Neural progenitor cell (in vitro differentiated cells): ENCODE data around the gene RBM19. TPM values are rescaled to one million over a fixed set of nuclear protein-coding genes. Genes with fewer than 3 reads are reported as not detected.

ENCODE experiments used
- DNase-seq: peaks from one replicate; pipeline ENCODE4 v3.0.0-alpha.2; 2016; ENCODE audit warnings: low spot score
- H2AFZ ChIP-seq: fragments of 200-600 bp; sonication (generic); replicated peaks from 2 replicates; pipeline ENCODE4 v1.6.1; 2016; ENCODE audit warnings: antibody characterized with exemption
- H3F3A ChIP-seq: fragments of 200-600 bp; sonication (generic); 2 replicates; pipeline ENCODE4 v1.6.1; 2016; ENCODE audit warnings: antibody characterized with exemption, low read depth
- H3K27ac ChIP-seq: fragments of 200-600 bp; sonication (generic); 2 replicates; pipeline ENCODE4 v1.5.1; 2016; ENCODE audit warnings: mild to moderate bottlenecking
- H3K27me3 ChIP-seq: fragments of 200-600 bp; sonication (generic); 2 replicates; pipeline ENCODE4 v1.6.1; 2016; ENCODE audit warnings: mild to moderate bottlenecking, moderate library complexity
- H3K36me3 ChIP-seq: fragments of 200-600 bp; sonication (generic); 2 replicates; pipeline ENCODE4 v1.5.1; 2016
- H3K4me1 ChIP-seq: fragments of 200-600 bp; sonication (generic); 2 replicates; pipeline ENCODE4 v1.6.1; 2016; ENCODE audit warnings: mixed run types
- H3K4me2 ChIP-seq: fragments of 200-600 bp; sonication (generic); 2 replicates; pipeline ENCODE4 v1.6.1; 2016
- H3K4me3 ChIP-seq: fragments of 200-600 bp; sonication (generic); 2 replicates; pipeline ENCODE4 v1.5.1; 2016
- H3K79me2 ChIP-seq: fragments of 200-600 bp; sonication (generic); 2 replicates; pipeline ENCODE4 v1.6.1; 2016; ENCODE audit warnings: low read depth
- H3K9ac ChIP-seq: fragments of 200-600 bp; sonication (generic); 2 replicates; pipeline ENCODE4 v1.6.1; 2016
- H3K9me3 ChIP-seq: fragments of 200-600 bp; sonication (generic); 2 replicates; pipeline ENCODE4 v1.5.1; 2016; ENCODE audit warnings: low read depth
- H4K20me1 ChIP-seq: fragments of 200-600 bp; sonication (generic); 2 replicates; pipeline ENCODE4 v1.6.1; 2016; ENCODE audit warnings: low read depth
- H3K27ac Mint-ChIP-seq: 3 replicates; pipeline ENCODE4 v1.8.0; 2021; ENCODE audit warnings: mixed read lengths
- H3K27me3 Mint-ChIP-seq: 2 replicates; pipeline ENCODE4 v1.8.0; 2022; ENCODE audit warnings: low read depth, mild to moderate bottlenecking, inconsistent platforms, moderate library complexity, mixed read lengths; ENCODE audit not compliant: insufficient read depth
- H3K36me3 Mint-ChIP-seq: 3 replicates; pipeline ENCODE4 v1.8.0; 2021; ENCODE audit warnings: mixed read lengths
- H3K4me1 Mint-ChIP-seq: 3 replicates; pipeline ENCODE4 v1.8.0; 2021; ENCODE audit warnings: mixed read lengths
- H3K4me3 Mint-ChIP-seq: 3 replicates; pipeline ENCODE4 v1.8.0; 2021; ENCODE audit warnings: mild to moderate bottlenecking, moderate library complexity, mixed read lengths
- H3K9me3 Mint-ChIP-seq: 3 replicates; pipeline ENCODE4 v1.8.0; 2020; ENCODE audit warnings: mixed read lengths
- CTCF ChIP-seq: fragments of 200-600 bp; sonication (generic); IDR thresholded peaks from 2 replicates; pipeline ENCODE4 v1.5.1; 2017; ENCODE audit warnings: antibody characterized with exemption, mild to moderate bottlenecking
- EZH2 ChIP-seq: fragments of 200-600 bp; sonication (generic); IDR thresholded peaks from 2 replicates; pipeline ENCODE4 v1.6.1; 2017; ENCODE audit warnings: antibody characterized with exemption, mild to moderate bottlenecking, moderate library complexity
- EZH2phosphoT487 ChIP-seq: fragments of 200-600 bp; sonication (generic); IDR thresholded peaks from 2 replicates; pipeline ENCODE4 v1.6.1; 2017; ENCODE audit warnings: antibody characterized with exemption
- total RNA-seq: library from RNA; depleted of rRNA; stranded (reverse); fragments of >200 nt; gene quantifications from 2 replicates; pipeline ENCODE4 v1.2.3, GENCODE V29; 2015; ENCODE audit warnings: low replicate concordance

The RBM19 gene
- total RNA-seq, 1 donor from 2014 or later: 23.5 TPM

GRCh38 chr12:113855998-113856397 is 110.1 kb downstream of the RBM19 start:
- no peaks in the 10 kb centered on the region for H3K27me3 ChIP-seq
- peaks cover 64% of the 10 kb centered on the region for H3K4me1 Mint-ChIP-seq
- H3K36me3 ChIP-seq: no peaks in the 10 kb centered on the region
- H3K4me1 ChIP-seq: peaks cover 30% of the 10 kb centered on the region
- peaks cover 5% of the 10 kb centered on the region for H3K27me3 Mint-ChIP-seq
- no peak overlapping the region for H2AFZ ChIP-seq
- no peaks in the 10 kb centered on the region for H3K9me3 ChIP-seq
- no peaks in the 10 kb centered on the region for H3K9me3 Mint-ChIP-seq
- no peak overlapping the region for H3K4me2 ChIP-seq
- no peak overlapping the region for H3K9ac ChIP-seq
- peaks cover 3% of the 10 kb centered on the region for H3K36me3 Mint-ChIP-seq
- no peaks in the 10 kb centered on the region for H4K20me1 ChIP-seq
- H3K79me2 ChIP-seq: no peaks in the 10 kb centered on the region
- H3K4me3 Mint-ChIP-seq: no peak overlapping the region
- no peak for DNase-seq
- no peak for TF ChIP-seq CTCF
- no peak for TF ChIP-seq EZH2
- TF ChIP-seq EZH2phosphoT487: no peak
- H3F3A ChIP-seq: peaks cover 18% of the 10 kb centered on the region
- no peak overlapping the region for H3K4me3 ChIP-seq
- H3K27ac ChIP-seq: no peak overlapping the region
- H3K27ac Mint-ChIP-seq: no peak overlapping the region

- H3F3A ChIP-seq: peaks cover 5% of the 10 kb centered on the region
- no peak overlapping the region for H3K27ac ChIP-seq
- peaks cover 6% of the 10 kb centered on the region for H3K27me3 Mint-ChIP-seq
- H3K4me1 Mint-ChIP-seq: peaks cover 58% of the 10 kb centered on the region
- no peak overlapping the region for H2AFZ ChIP-seq
- no peak overlapping the region for H3K4me3 Mint-ChIP-seq
- H4K20me1 ChIP-seq: no peaks in the 10 kb centered on the region
- H3K36me3 Mint-ChIP-seq: peaks cover 3% of the 10 kb centered on the region
- H3K4me1 ChIP-seq: peaks cover 27% of the 10 kb centered on the region
- no peak overlapping the region for H3K9ac ChIP-seq
- no peak overlapping the region for H3K4me2 ChIP-seq
- H3K36me3 ChIP-seq: no peaks in the 10 kb centered on the region
- no peak for DNase-seq
- no peaks in the 10 kb centered on the region for H3K27me3 ChIP-seq
- no peak for TF ChIP-seq EZH2
- TF ChIP-seq CTCF: no peak
- TF ChIP-seq EZH2phosphoT487: no peak
- no peaks in the 10 kb centered on the region for H3K79me2 ChIP-seq
- H3K9me3 Mint-ChIP-seq: no peaks in the 10 kb centered on the region
- H3K27ac Mint-ChIP-seq: peak overlapping the region; percentile 97
- no peak overlapping the region for H3K4me3 ChIP-seq
- no peaks in the 10 kb centered on the region for H3K9me3 ChIP-seq
Measured at GRCh38 chr12:113854385-113855142, 111.6 kb downstream of the RBM19 start.

DNA sequence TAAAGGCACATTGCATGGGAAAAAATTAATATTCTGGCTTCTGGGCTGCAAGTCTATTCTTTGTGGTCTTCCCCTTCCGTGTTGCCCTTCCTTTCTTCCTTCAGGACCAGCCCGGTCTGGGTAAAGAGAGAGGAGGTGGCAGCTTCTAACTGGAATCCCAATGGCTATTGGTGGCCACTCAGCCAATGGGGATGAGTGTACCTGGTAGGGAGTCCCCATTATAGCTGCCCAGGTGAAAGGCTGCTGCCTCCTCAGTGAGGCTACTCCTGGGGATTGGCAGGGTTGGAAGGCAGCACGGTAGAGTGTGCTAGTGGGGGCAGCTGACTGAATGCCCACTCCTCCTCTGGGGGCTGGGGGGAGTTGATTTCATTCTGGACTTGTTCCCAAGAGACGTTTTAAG is 112.6 kb downstream of the RBM19 start:
- H3K4me1 ChIP-seq: peaks cover 17% of the 10 kb centered on the region
- no peaks in the 10 kb centered on the region for H3K79me2 ChIP-seq
- H3K27me3 ChIP-seq: no peaks in the 10 kb centered on the region
- H3F3A ChIP-seq: peaks cover 2% of the 10 kb centered on the region
- H4K20me1 ChIP-seq: no peaks in the 10 kb centered on the region
- no peak for DNase-seq
- peak overlapping the region; percentile 52 for H3K4me2 ChIP-seq
- Mint-ChIP-seq H3K36me3 (peaks cover 3% of the 10 kb centered on the region), H3K4me1 (peaks cover 51% of the 10 kb centered on the region), H3K9me3 (no peaks in the 10 kb centered on the region), H3K4me3 (no peak overlapping the region), H3K27me3 (peaks cover 6% of the 10 kb centered on the region), H3K27ac (peak overlapping the region; percentile 32)
- no peak overlapping the region for H3K27ac ChIP-seq
- no peaks in the 10 kb centered on the region for H3K36me3 ChIP-seq
- H3K9me3 ChIP-seq: no peaks in the 10 kb centered on the region
- TF ChIP-seq EZH2phosphoT487 (no peak), EZH2 (no peak), CTCF (no peak)
- H3K4me3 ChIP-seq: no peak overlapping the region
- no peak overlapping the region for H3K9ac ChIP-seq
- H2AFZ ChIP-seq: no peak overlapping the region
